ENCODE results near the gene SCG5.

SCG5 gene

GRCh38 chr15:32659340-32660155 is 18.0 kb downstream of the SCG5 start:
- DNase-seq, result no peak

DNA sequence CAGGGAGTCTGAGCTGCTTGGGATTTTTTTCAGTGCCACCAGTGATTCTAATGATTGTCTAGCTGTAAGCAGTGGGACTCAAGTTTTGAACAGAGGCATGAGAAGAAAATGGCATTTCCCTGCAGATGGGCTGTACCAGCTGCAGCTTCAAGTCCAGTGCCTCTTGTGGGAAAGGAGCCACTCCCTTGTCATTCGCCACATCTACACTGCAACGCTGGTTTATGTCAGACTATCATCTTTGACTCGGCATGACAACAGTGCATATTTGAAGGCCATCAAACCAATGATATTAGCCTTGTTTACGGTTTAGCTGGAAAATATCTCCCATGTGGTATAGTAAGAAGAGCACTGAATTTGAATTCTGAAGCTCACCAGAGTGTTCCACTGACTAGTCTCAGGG is 22.2 kb downstream of the SCG5 start:
- DNase-seq, result no peak

- DNase-seq, result no peak
Measured at GRCh38 chr15:32664796-32665195, 23.3 kb downstream of the SCG5 start.

- DNase-seq, result no peak
Measured at GRCh38 chr15:32667321-32667720, 25.8 kb downstream of the SCG5 start.

GRCh38 chr15:32668942-32669341 is 27.4 kb downstream of the SCG5 start:
- DNase-seq, result no peak

GRCh38 chr15:32669896-32670611 is 28.5 kb downstream of the SCG5 start:
- no peak for DNase-seq

- DNase-seq, result no peak
Measured at GRCh38 chr15:32670623-32671022, 29.1 kb downstream of the SCG5 start.

DNA sequence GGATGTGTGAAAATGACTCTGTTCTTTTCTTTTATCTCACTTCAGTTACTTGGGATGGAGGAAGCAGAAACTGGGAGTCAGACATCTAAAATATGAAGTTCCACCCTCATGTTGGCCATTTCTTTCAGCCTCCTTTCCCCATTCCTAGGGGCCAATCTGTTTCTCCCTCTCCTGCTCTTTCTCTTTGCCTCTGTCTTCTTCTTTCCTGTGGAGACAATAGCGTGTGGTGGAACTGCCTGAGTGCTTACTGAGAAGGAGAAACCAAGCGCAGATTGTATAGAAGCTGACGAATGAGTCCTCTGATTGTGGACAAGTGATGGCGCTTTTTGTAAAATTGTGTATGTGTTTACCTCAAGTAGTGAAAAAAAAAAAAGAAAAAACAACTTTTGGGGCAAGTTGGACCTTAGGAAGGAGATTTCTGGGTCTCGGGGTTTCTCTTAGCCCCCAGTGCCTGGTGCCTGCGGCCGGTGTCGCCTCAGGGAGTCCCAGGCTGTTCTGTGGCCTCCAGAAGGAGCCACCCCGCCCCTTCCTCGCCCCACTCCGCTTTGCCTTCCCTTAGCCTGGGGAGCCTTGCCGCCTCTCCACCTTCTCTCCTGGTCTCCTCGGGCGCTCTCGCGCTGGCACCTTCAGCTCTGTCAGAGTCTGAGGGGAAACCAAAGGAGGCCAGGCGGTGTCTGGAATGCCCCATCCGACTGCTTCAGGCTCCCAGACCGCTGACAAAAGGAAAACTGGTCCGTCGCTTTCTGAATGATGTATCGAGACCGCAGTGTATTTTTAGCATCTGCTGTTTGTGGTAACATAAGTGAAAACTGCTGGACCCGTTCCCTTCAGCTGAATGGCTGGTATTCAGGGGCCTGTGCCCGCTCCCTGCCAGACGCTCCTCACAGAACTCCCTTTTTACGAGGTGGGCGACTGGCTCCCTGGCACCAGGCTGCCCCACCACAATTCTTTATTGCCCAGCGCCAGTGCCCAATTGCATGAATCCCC is 30.1 kb downstream of the SCG5 start:
- no peak for DNase-seq

GRCh38 chr15:32674681-32675080 is 33.2 kb downstream of the SCG5 start:
- no peak for DNase-seq

DNA sequence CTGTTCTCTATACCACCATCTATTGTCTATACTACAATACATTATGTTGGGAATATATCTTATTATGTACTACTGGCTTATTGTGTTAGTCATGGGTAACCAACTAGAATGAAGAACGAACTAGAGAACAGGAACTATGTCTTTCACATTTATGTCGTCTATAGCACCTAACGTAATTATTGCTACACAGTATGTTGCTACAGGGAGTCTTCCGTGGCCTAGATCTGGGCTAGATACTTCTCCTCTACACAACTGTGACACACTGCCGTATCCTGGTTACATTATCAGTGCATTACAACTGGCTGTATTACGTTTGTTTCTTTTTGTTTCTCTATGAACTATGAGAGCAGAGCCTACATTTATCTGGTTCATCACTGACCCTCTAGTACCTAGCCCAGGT is 34.0 kb downstream of the SCG5 start:
- DNase-seq, result no peak

DNA sequence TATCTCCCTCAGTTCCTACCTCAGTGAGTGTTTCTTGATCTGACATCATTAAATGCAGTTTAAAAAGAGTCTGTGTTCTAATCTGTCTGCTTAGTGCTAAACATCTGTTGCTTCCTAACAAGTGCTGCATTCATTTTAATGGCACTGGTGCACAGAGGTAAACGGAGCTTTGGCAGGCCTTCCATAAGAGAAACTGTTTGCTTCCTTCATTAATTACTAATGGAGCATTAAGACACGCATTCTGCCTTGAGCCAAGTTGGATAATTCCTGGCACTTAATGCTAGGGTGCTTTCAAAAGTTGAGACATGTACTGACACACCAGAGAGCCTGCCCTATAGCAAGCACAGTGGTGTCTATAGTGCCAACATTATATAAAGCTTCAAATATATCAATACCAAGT is 34.7 kb downstream of the SCG5 start:
- DNase-seq, result no peak

DNA sequence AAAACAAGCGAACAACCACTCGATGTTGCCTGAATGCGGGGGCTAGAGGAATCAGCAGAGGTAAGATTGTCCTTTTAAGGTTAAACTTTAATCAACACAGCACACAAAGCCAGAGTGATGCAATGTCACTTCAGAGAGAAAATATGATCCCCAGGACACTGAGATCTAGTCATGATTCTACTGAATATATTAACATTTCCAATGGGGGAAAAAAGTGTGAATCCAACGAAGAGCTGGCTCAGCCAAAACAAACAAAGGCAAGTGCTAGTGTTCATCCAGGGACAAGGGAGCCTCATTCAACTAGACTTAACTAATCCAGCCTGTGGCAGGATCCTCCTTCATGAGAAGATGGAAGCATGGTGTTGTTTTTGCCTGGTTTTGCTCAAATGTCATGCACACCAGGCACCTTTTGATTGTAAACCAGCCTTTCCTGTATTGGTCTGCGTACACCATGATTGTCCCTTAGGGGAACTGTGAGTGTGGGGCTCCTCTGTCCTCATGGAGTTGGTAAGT is 35.8 kb downstream of the SCG5 start:
- no peak for DNase-seq

GRCh38 chr15:32679298-32679690 is 37.8 kb downstream of the SCG5 start:
- no peak for DNase-seq

DNA sequence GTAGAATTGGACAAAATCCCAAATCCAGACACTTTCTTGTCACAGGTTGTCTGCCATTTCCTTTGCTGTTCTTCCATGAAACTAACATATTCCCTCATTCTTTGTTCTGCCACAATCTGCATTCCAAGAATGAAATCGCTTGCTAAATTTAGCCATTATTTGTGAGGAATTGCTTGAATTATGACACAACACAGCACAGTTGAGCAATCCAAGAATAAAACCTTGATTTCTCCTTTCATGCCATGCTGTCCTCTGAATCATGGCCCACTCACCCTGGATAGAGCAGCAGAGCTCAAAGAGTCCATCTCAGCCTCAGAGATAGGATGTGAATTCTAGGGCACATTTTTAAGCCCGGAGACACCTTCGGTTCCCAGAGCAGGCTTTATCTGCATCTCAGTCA is 41.1 kb downstream of the SCG5 start:
- DNase-seq, result no peak

- DNase-seq, result no peak
Measured at GRCh38 chr15:32682977-32683630, 41.6 kb downstream of the SCG5 start.

DNA sequence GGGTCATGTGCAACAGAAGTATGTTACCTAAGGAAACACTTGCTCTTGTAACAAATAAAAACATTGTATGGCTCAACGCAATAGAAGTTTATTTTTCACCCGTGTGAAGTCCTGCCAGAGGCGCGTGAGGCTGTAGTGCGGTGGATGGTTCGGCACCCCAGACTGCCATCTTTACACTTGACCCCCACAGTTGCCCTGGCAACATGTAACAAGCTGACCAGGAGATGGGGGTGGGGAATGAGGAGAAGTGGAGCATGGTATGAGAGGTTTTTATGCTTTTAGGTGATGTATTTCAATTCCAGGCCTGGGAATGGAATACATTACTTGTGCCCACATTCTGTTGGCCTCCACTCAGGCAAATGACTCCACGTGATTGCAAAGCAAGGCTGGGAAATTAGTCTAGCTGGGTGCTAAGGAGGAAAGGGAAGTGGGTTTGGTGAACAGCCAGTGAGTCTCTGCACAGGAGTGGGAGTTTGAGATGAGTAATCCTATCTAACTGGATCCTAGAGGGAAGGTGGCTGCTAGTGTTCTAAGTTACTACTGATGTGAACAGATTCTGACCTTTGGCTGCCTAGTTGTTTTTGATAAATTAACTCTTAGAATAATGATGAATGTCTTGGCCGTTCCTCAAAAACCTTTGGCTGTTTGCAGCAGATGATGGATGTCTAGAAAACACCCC is 42.5 kb downstream of the SCG5 start:
- DNase-seq, result no peak

- DNase-seq, result no peak
Measured at GRCh38 chr15:32685576-32685975, 44.1 kb downstream of the SCG5 start.

GRCh38 chr15:32687556-32687955 is 46.0 kb downstream of the SCG5 start:
- no peak for DNase-seq

GRCh38 chr15:32688151-32688639 is 46.7 kb downstream of the SCG5 start:
- DNase-seq, result no peak

DNA sequence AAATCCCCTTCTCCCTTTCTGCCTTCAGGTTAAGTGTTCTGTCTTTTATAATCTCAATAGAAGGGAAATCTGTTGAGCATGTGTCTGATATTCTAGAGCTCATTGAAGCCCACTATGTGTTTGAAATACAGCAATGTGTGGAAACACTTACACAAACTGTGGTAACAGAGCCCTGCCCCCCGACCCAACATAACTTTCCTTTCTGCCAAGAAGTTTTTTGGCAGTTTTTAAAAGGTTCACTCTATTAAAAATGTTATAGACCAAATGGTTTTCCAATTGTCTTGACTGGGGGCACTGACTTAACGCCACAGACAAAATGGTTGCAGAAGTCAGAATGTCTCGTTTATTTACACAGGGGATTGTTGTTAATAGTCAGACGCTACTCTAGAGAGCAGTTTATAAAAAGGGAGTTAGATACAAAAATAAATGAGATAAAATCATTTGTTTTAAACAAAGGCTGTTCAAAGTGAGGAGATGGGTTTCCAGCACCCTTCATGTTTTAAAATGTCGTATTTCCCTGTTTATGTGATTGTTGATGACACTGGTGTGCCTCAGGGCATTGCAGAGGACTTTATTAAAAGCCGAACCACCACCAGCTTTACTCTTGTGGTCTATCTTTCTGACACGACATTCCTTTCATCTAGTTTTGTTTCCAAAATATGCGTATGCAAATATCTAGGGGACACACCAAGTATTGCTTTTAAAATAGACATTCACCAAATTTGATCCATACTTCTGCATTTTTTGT is 49.6 kb downstream of the SCG5 start:
- DNase-seq, result no peak

- DNase-seq, result no peak
Measured at GRCh38 chr15:32691689-32692038, 50.2 kb downstream of the SCG5 start.
